Effector memory CD8-positive, alpha-beta T cell (primary cell): ENCODE results near the gene ANKS1B.

ENCODE experiments used
- ATAC-seq: fragments of 150-1000 bp; cut with Tn5 transposase; replicated peaks from 2 replicates; pipeline ENCODE4 v1.10.0; 2021; ENCODE audit warnings: mild to moderate bottlenecking, moderate library complexity
- DNase-seq, 3 experiments: peaks; one replicate each; pipeline ENCODE4 v3.0.0; 2021
- H3K27ac Mint-ChIP-seq, 2 donors: one replicate each; pipeline ENCODE4 v1.8.0; 2022; ENCODE audit warnings: mild to moderate bottlenecking in 2 of 2, mixed read lengths in 2 of 2, moderate library complexity in 2 of 2
- H3K27me3 Mint-ChIP-seq, 2 donors: one replicate each; pipeline ENCODE4 v1.8.0; 2022; ENCODE audit warnings: mixed read lengths in 2 of 2
- H3K36me3 Mint-ChIP-seq: one replicate; pipeline ENCODE4 v1.8.0; 2022; ENCODE audit warnings: mild to moderate bottlenecking, moderate library complexity, mixed read lengths; ENCODE audit not compliant: insufficient read depth
- H3K4me1 Mint-ChIP-seq, 2 donors: one replicate each; pipeline ENCODE4 v1.8.0; 2022; ENCODE audit warnings: low read depth in 2 of 2, mixed read lengths in 2 of 2
- H3K4me3 Mint-ChIP-seq, 2 donors: one replicate each; pipeline ENCODE4 v1.8.0; 2022; ENCODE audit warnings: mild to moderate bottlenecking in 2 of 2, mixed read lengths in 2 of 2, moderate library complexity in 2 of 2
- H3K9me3 Mint-ChIP-seq, 2 donors: one replicate each; pipeline ENCODE4 v1.8.0; 2022; ENCODE audit warnings: mixed read lengths in 2 of 2

The ANKS1B gene

GRCh38 chr12:99712281-99712680 is 272.5 kb downstream of the ANKS1B start:
- Mint-ChIP-seq H3K4me1 (no peaks in the 10 kb centered on the region), H3K27ac (no peak overlapping the region), H3K27me3 (no peaks in the 10 kb centered on the region), H3K36me3 (peaks cover 2% of the 10 kb centered on the region), H3K4me3 (no peak overlapping the region), H3K9me3 (peaks cover 16 to 42% of the 10 kb centered on the region in 2 donors)
- no peak for ATAC-seq
- no peak for DNase-seq

GRCh38 chr12:99711246-99711645 is 273.5 kb downstream of the ANKS1B start:
- H3K4me1 Mint-ChIP-seq, result no peaks in the 10 kb centered on the region
- no peak for ATAC-seq
- H3K27me3 Mint-ChIP-seq, result no peaks in the 10 kb centered on the region
- peaks cover 2% of the 10 kb centered on the region for H3K36me3 Mint-ChIP-seq
- peaks cover 10 to 33% of the 10 kb centered on the region in 2 donors for H3K9me3 Mint-ChIP-seq
- H3K27ac Mint-ChIP-seq, result no peak overlapping the region
- no peak overlapping the region for H3K4me3 Mint-ChIP-seq
- DNase-seq, result no peak

DNA sequence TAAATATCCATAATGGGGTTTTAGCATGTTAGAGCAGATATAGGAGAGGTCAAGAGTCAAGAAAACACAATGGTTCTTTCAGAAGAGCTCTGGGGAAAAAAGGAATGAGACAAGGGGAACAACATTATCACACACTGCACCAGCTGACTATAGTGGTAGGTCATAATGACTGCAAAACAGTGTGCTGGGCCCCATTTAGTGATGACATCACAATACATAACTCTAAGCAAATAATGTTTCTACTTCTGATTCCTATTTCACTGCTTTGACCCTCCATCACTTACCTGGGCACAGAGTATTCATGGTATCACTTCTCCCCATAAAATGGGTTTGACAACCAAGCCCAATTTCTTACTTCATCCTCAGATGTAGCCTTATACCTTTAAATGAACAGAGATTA is 275.1 kb downstream of the ANKS1B start:
- no peak for ATAC-seq
- no peak for DNase-seq
- H3K27ac Mint-ChIP-seq, result no peak overlapping the region
- H3K4me1 Mint-ChIP-seq, result no peaks in the 10 kb centered on the region
- H3K36me3 Mint-ChIP-seq, result peaks cover 2% of the 10 kb centered on the region
- peaks cover 5 to 23% of the 10 kb centered on the region in 2 donors for H3K9me3 Mint-ChIP-seq
- H3K27me3 Mint-ChIP-seq, result no peaks in the 10 kb centered on the region
- H3K4me3 Mint-ChIP-seq, result no peak overlapping the region

DNA sequence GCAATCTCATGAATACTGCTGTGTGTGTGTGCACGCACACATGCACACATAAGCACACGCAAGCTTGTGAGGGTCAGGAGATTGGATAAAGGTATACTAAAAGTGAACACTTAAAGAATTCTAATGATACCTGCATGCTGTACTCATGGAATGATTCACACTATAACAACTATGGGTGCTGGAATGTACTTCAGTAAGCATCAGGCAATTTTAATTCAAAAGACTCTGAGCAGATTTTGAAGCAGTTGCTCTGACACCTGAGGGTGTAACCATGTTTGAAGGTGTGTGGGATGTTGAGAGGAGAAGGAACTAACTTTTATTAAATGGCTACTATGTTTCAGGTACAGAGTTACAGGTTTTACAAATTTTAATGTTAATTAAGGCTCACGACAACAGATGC is 275.6 kb downstream of the ANKS1B start:
- Mint-ChIP-seq H3K9me3 (peaks cover 4 to 23% of the 10 kb centered on the region in 2 donors), H3K36me3 (peaks cover 2% of the 10 kb centered on the region), H3K27ac (no peak overlapping the region), H3K4me1 (no peaks in the 10 kb centered on the region), H3K27me3 (no peaks in the 10 kb centered on the region), H3K4me3 (no peak overlapping the region)
- DNase-seq, result no peak
- no peak for ATAC-seq

DNA sequence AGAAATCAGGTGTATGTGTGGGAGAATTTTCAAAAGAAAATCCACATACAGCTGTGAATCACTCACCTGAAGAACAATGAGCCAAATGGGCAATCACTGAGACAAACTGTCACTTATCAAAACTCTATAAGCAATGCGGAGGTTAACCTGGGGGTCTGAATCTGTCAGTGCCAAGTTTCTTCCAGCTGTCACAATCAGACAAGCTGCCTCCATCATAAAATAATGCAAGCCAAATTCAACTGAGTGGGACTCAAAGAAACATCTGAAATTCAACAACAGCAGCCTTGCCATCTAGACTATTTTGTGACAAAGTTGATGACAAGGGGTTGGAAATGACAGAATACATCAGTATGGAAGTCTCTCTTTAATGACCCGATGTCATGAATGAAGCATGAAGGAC is 276.9 kb downstream of the ANKS1B start:
- no peak overlapping the region for H3K4me3 Mint-ChIP-seq
- no peaks in the 10 kb centered on the region for H3K27me3 Mint-ChIP-seq
- H3K27ac Mint-ChIP-seq, result no peak overlapping the region
- peaks cover 2 to 23% of the 10 kb centered on the region in 2 donors for H3K9me3 Mint-ChIP-seq
- ATAC-seq (no peak), DNase-seq (no peak)
- no peaks in the 10 kb centered on the region for H3K36me3 Mint-ChIP-seq
- no peaks in the 10 kb centered on the region for H3K4me1 Mint-ChIP-seq

DNA sequence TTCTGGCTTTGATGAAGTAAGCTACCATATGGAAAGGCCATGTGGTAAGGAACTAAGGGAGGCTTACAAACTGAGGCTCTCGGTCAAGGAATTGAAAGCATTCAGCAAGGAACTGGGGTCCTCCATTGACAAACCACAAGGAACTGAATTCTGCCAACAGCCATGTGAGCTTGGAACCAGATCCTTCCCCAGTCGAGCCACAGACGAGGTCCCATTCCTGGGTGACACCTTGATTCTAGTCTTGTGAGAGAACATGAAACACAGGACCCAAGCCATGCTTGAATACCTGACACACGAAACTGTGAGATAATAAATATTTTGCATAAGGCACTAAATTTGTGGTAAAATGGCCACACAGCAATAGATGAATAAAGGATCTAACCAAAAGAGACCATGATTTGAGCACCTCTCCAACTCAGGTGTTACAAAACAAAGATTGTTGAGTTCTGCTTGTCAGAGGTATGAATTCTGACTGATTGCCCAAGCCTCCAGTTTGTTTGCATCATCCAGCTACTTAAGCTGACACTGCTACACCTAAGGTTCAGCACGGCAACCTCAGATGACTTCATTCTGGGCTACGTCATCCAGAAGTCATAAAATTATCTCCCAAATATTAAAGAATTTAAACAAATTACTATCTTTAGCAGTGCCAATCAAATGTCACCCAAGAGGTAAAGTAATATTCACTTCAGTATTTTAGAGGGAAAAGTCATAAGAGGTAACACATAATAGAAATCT is 277.8 kb downstream of the ANKS1B start:
- Mint-ChIP-seq H3K27ac (no peak overlapping the region), H3K9me3 (peaks cover 2 to 23% of the 10 kb centered on the region in 2 donors), H3K4me3 (no peak overlapping the region), H3K4me1 (no peaks in the 10 kb centered on the region), H3K36me3 (no peaks in the 10 kb centered on the region), H3K27me3 (no peaks in the 10 kb centered on the region)
- DNase-seq, result no peak
- ATAC-seq, result no peak

DNA sequence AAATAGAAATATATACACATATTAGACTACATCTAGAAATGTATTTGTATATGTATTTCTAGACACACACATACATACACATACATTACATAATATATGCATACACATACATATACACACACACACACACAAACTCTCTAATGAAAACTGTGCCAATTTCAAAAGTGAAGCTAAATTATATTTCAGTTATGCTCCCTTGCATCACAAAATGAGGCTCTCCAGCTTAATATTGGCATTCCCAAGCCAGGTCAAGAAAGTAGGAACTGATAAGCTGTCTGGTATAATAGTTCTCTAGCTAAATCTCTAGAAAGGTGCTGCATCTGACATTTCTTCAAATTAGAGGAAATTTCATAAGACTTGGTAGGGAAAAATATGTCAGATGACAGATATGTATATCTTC is 280.3 kb downstream of the ANKS1B start:
- DNase-seq (no peak), ATAC-seq (no peak)
- Mint-ChIP-seq H3K27ac (no peak overlapping the region), H3K9me3 (peaks cover 3 to 15% of the 10 kb centered on the region in 2 donors), H3K27me3 (no peaks in the 10 kb centered on the region), H3K4me3 (no peak overlapping the region), H3K4me1 (no peaks in the 10 kb centered on the region), H3K36me3 (no peaks in the 10 kb centered on the region)

GRCh38 chr12:99704036-99704435 is 280.7 kb downstream of the ANKS1B start:
- no peak overlapping the region for H3K27ac Mint-ChIP-seq
- no peak overlapping the region for H3K4me3 Mint-ChIP-seq
- no peak for ATAC-seq
- peaks cover 3 to 13% of the 10 kb centered on the region in 2 donors for H3K9me3 Mint-ChIP-seq
- no peaks in the 10 kb centered on the region for H3K4me1 Mint-ChIP-seq
- DNase-seq, result no peak
- H3K27me3 Mint-ChIP-seq, result no peaks in the 10 kb centered on the region
- H3K36me3 Mint-ChIP-seq, result no peaks in the 10 kb centered on the region

- ATAC-seq, result no peak
- H3K9me3 Mint-ChIP-seq, result peaks cover 3 to 15% of the 10 kb centered on the region in 2 donors
Measured at GRCh38 chr12:99700032-99700431, 284.7 kb downstream of the ANKS1B start.

GRCh38 chr12:99695050-99695449 is 289.7 kb downstream of the ANKS1B start:
- ATAC-seq (no peak), DNase-seq (no peak)
- Mint-ChIP-seq H3K27ac (no peak overlapping the region), H3K4me1 (no peaks in the 10 kb centered on the region), H3K36me3 (no peaks in the 10 kb centered on the region), H3K27me3 (no peaks in the 10 kb centered on the region), H3K9me3 (peaks cover 2 to 7% of the 10 kb centered on the region in 2 donors), H3K4me3 (no peak overlapping the region)

More at GRCh38 chr12:99700032-99700431, 284.7 kb downstream of the ANKS1B start:
- DNase-seq, result no peak
- Mint-ChIP-seq H3K4me1 (no peaks in the 10 kb centered on the region), H3K4me3 (no peak overlapping the region), H3K27me3 (no peaks in the 10 kb centered on the region), H3K27ac (no peak overlapping the region), H3K36me3 (no peaks in the 10 kb centered on the region)

DNA sequence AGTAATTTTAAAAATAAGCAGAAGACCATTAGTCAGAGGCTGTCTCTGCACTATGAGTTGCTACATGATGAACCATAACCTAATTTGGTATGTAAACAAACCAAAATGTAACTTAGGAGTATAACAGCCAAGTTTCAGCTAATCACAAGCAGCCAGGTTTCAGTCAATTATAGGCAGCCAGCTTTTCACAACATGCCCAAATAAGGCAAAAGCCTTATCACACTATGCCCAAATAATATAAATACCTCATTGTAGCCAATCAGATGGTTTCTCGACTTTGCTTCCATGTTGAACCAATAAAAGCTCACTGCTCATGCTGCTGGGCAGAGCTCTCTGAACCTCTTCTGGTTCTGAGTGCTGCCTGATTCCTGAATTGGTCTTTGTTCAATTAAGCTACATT is 298.6 kb downstream of the ANKS1B start:
- Mint-ChIP-seq H3K4me1 (no peaks in the 10 kb centered on the region), H3K36me3 (no peaks in the 10 kb centered on the region), H3K27me3 (no peaks in the 10 kb centered on the region), H3K27ac (no peak overlapping the region), H3K4me3 (no peak overlapping the region), H3K9me3 (peaks cover 11 to 18% of the 10 kb centered on the region in 2 donors)
- ATAC-seq (no peak), DNase-seq (no peak)

DNA sequence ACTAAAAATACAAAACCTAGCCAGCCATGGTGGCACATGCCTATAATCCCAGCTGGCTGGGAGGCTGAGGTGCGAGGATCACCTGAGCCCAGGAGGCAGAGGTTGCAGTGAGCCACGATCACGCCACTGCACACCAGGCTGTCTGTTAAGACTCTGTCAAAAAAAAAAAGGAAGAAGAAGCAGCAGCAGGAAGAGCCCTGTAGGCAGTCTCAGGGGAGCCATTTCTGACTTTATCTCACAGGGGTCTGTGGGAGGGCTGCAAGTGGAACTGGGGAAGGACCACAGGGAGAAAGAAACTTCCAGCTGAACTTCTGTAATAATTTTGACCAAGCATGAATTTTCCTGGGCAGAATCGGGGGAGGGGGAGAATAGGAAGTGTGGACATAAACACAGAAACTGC is 304.5 kb downstream of the ANKS1B start:
- Mint-ChIP-seq H3K27ac (no peak overlapping the region), H3K4me1 (no peaks in the 10 kb centered on the region), H3K4me3 (no peak overlapping the region), H3K9me3 (peaks cover 11 to 15% of the 10 kb centered on the region in 2 donors), H3K27me3 (no peaks in the 10 kb centered on the region), H3K36me3 (peaks cover 3% of the 10 kb centered on the region)
- ATAC-seq (no peak), DNase-seq (no peak)

- Mint-ChIP-seq H3K4me3 (no peak overlapping the region), H3K27ac (no peak overlapping the region), H3K9me3 (peaks cover 0 to 6% of the 10 kb centered on the region in 2 donors), H3K27me3 (no peaks in the 10 kb centered on the region), H3K4me1 (no peaks in the 10 kb centered on the region), H3K36me3 (peaks cover 7% of the 10 kb centered on the region)
- DNase-seq (no peak), ATAC-seq (no peak)
Measured at GRCh38 chr12:99670635-99671034, 314.1 kb downstream of the ANKS1B start.

DNA sequence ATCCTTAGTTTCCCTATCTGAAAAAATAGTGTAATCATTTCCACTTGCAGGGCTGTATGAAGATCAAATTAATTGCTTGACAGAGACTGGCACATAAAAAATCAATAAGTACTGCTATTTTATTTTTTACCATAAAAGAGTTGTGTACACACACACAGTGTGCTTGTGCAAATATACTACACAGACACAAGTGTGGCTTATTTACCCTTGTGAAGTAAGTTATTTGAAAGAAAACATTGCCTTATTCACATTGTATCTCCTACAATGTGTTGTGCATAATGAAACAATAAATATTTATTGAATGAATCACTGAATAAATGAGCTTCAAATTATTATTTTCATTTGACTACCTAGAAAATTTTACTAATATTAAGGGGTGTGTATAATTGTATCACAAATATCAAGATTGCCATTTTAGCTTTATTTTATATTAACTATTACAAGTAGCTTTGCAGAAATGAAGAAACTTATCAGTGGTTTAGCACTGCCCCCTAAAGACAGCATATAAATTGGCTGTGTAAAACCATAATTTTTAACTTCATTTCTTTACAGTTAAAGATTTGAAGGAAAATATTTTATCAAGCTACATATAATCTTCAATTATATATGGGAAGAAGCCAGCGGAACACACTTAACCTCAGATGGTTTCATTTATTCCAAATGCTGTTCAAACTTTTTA is 325.9 kb downstream of the ANKS1B start:
- no peak for ATAC-seq
- H3K36me3 Mint-ChIP-seq, result no peaks in the 10 kb centered on the region
- no peaks in the 10 kb centered on the region for H3K4me1 Mint-ChIP-seq
- peaks cover 0 to 8% of the 10 kb centered on the region in 2 donors for H3K9me3 Mint-ChIP-seq
- no peak overlapping the region for H3K27ac Mint-ChIP-seq
- DNase-seq, result no peak
- H3K27me3 Mint-ChIP-seq, result no peaks in the 10 kb centered on the region
- H3K4me3 Mint-ChIP-seq, result no peak overlapping the region
